22Rv1 (cell line): Measurements from ENCODE around the gene RFX7.

Source experiments
- H3K27ac ChIP-seq: fragments of 450-650 bp; 2 replicates; pipeline ENCODE4 v1.5.1; 2017
- ZFX ChIP-seq: fragments of 450-650 bp; IDR thresholded peaks from 2 replicates; pipeline ENCODE4 v1.6.1; 2017; ENCODE audit warnings: antibody characterized with exemption, borderline replicate concordance
- TF ChIP-seq, protein P1 (sequence below): fragments of 450-650 bp; IDR thresholded peaks from 2 replicates; pipeline ENCODE4 v1.5.1; 2017; ENCODE audit warnings: mild to moderate bottlenecking

Gene RFX7

GRCh38 chr15:56202701-56203100 lies 41.0 kb downstream of the RFX7 start:
- H3K27ac ChIP-seq: no peak overlapping the region
- TF ChIP-seq, protein P1, sequence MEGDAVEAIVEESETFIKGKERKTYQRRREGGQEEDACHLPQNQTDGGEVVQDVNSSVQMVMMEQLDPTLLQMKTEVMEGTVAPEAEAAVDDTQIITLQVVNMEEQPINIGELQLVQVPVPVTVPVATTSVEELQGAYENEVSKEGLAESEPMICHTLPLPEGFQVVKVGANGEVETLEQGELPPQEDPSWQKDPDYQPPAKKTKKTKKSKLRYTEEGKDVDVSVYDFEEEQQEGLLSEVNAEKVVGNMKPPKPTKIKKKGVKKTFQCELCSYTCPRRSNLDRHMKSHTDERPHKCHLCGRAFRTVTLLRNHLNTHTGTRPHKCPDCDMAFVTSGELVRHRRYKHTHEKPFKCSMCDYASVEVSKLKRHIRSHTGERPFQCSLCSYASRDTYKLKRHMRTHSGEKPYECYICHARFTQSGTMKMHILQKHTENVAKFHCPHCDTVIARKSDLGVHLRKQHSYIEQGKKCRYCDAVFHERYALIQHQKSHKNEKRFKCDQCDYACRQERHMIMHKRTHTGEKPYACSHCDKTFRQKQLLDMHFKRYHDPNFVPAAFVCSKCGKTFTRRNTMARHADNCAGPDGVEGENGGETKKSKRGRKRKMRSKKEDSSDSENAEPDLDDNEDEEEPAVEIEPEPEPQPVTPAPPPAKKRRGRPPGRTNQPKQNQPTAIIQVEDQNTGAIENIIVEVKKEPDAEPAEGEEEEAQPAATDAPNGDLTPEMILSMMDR: no peak
- TF ChIP-seq ZFX: no peak

- TF ChIP-seq, protein P1: no peak
- TF ChIP-seq ZFX: no peak
- H3K27ac ChIP-seq: no peak overlapping the region
Observed at GRCh38 chr15:56199038-56199437, 44.6 kb downstream of the RFX7 start.

DNA sequence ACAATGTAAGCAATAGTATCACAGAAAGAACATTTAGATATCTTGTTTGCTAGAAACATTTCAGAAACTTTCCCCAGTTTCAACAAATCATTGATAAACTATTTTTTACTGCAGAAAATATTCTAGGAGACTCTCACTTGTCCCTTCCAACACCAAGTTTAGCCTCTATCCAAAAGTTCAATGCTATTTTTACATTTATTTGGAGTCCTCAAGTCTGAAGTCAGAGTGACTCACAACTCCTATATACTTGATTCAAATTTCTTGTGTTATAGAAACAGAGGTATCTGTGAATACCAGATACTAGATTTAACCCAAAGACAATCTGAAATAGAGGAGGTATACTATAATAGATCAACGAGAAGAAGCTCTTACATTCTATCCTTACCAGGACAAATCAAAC lies 49.6 kb downstream of the RFX7 start:
- TF ChIP-seq, protein P1: no peak
- no peak for TF ChIP-seq ZFX
- no peak overlapping the region for H3K27ac ChIP-seq

GRCh38 chr15:56192659-56193442 lies 50.8 kb downstream of the RFX7 start:
- no peak overlapping the region for H3K27ac ChIP-seq
- no peak for TF ChIP-seq ZFX
- TF ChIP-seq, protein P1: no peak

- H3K27ac ChIP-seq: no peak overlapping the region
- TF ChIP-seq, protein P1: no peak
- no peak for TF ChIP-seq ZFX
Observed at GRCh38 chr15:56187665-56188064, 56.0 kb downstream of the RFX7 start.

GRCh38 chr15:56185980-56186379 lies 57.7 kb downstream of the RFX7 start:
- TF ChIP-seq ZFX: no peak
- TF ChIP-seq, protein P1: no peak
- H3K27ac ChIP-seq: no peak overlapping the region

- no peak overlapping the region for H3K27ac ChIP-seq
- no peak for TF ChIP-seq ZFX
- TF ChIP-seq, protein P1: no peak
Observed at GRCh38 chr15:56184516-56184915, 59.2 kb downstream of the RFX7 start.
